NOMO-1 treated with DMSO at 0.1 percent for 48 hours (cell line): ENCODE measurements around the gene MARCO.
"Not testable (repeated sequence)": the region's sequence is repeated elsewhere in the genome, so short reads cannot be mapped to it uniquely, and the experiment has no call there.

Experiments
- DNase-seq: peaks from one replicate; lab custom pipeline; 2025; ENCODE audit not compliant: unreplicated experiment; lab: John Stamatoyannopoulos, UW

Gene MARCO

GRCh38 chr2:119028327-119029174 lies 86.6 kb downstream of the MARCO start:
- no peak for DNase-seq

GRCh38 chr2:119029297-119029696 lies 87.3 kb downstream of the MARCO start:
- no peak for DNase-seq

- DNase-seq: not testable (repeated sequence)
Measured at GRCh38 chr2:119037922-119038321, 95.9 kb downstream of the MARCO start.

GRCh38 chr2:119040730-119041129 lies 98.7 kb downstream of the MARCO start:
- no peak for DNase-seq
